ENCODE measurements around the gene RAB24. TPM values are rescaled to one million over a fixed set of nuclear protein-coding genes. Genes with fewer than 3 reads are reported as not detected.
A peak's percentile ranks its signal among the peaks of the same experiment; 100 is the strongest.

Gene RAB24
- total and polyA plus RNA-seq, 2 of the 4 experiments (the other 2 are of a cell fraction) = 18.5 to 60.8 TPM

DNA sequence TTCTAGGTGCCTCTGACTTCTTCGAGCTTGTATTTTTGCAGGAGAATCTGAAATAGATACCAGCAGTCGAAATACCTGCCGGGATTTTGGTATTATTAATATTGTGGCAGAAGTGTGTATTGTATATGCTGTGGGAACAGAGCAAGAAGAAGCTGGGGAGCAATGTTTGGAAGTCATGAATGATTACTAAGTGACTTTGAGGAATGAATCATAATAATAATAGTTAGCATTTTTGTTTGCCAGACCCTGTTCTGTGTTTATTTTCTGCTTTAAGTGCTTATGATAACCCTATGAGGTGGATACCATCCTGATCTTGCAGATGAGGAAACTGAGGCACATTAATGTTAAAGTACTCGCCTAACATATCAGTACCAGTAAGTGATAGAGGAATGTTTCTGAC lies 32.4 kb downstream of the RAB24 start:
- intact Hi-C loops (cut with micrococcal nuclease) = loop anchor here (10.0 kb wide), 1 partner anchor 156 kb away; no protein-coding TSS in a partner anchor
- no peak overlapping the region for H3K23ac ChIP-seq (ENCODE audit: low read depth, low read length)

More for the DNA sequence above, 32.4 kb downstream of the RAB24 start:
- TF ChIP-seq CHD1 (IDR thresholded peaks at IDR 0.05; ENCODE audit: low read depth, low read length) (no peak), POLR2A (IDR thresholded peaks at IDR 0.05; ENCODE audit: low read depth, low read length) (no peak), USF2 (IDR thresholded peaks at IDR 0.05; ENCODE audit: low read depth, low read length) (no peak), BHLHE40 (IDR thresholded peaks at IDR 0.05; ENCODE audit: low read depth, low read length) (no peak), NFE2L2 (IDR thresholded peaks at IDR 0.05; ENCODE audit: low read depth, low read length) (no peak), SMC3 (IDR thresholded peaks at IDR 0.05; ENCODE audit: low read depth, low read length) (no peak), RFX5 (IDR thresholded peaks at IDR 0.05; ENCODE audit: low read depth, low read length) (no peak), MAFK (IDR thresholded peaks at IDR 0.05; ENCODE audit: low read depth, low read length) (no peak), MAZ (IDR thresholded peaks at IDR 0.05; ENCODE audit: borderline replicate concordance, low read depth, low read length) (no peak)
- TF ChIP-seq, protein P1, sequence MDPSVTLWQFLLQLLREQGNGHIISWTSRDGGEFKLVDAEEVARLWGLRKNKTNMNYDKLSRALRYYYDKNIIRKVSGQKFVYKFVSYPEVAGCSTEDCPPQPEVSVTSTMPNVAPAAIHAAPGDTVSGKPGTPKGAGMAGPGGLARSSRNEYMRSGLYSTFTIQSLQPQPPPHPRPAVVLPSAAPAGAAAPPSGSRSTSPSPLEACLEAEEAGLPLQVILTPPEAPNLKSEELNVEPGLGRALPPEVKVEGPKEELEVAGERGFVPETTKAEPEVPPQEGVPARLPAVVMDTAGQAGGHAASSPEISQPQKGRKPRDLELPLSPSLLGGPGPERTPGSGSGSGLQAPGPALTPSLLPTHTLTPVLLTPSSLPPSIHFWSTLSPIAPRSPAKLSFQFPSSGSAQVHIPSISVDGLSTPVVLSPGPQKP (IDR thresholded peaks at IDR 0.05; ENCODE audit: borderline replicate concordance, low read depth, low read length) = no peak
- peaks cover 24% of the 10 kb centered on the region for H3K36me3 ChIP-seq (ENCODE audit: control insufficient read depth, insufficient read depth, low read length)
- no peak overlapping the region for H2BK120ac ChIP-seq (ENCODE audit: low read depth, low read length)
- no TSS peak for BruUV-seq (replicated peaks)
- 100% methylated on average over 1 of the region's 4 CpGs; no CpG with 5 or more reads in 1 of the 2 experiments for WGBS, 2 experiments (ENCODE audit: extremely low coverage in 2 of 2, insufficient read length in 1 of 2)
- H3K4me3 ChIP-seq (ENCODE audit: insufficient read depth, low read depth, low read length) = no peak overlapping the region
- DNase-seq (peak; percentile 18), ATAC-seq (ENCODE audit: low read depth) (peak; percentile 56)
- peaks cover 4 to 20% of the 10 kb centered on the region in 2 experiments for H3K79me1 ChIP-seq (ENCODE audit: low read depth in 1 of 2, low read length in 2 of 2)
- no peaks in the 10 kb centered on the region for H3K9me3 ChIP-seq (ENCODE audit: control insufficient read depth, insufficient read depth, low read length)
- H3K4me1 ChIP-seq (ENCODE audit: control insufficient read depth, insufficient read depth, low read length) = peaks cover 6% of the 10 kb centered on the region
- no peak overlapping the region for H4K91ac ChIP-seq (ENCODE audit: insufficient read depth, low read depth, low read length)
- H3K27me3 ChIP-seq (ENCODE audit: control insufficient read depth, insufficient read depth, low read length) = no peaks in the 10 kb centered on the region
- no peak overlapping the region for H4K5ac ChIP-seq (ENCODE audit: low read depth, low read length)
- in situ Hi-C loops (cut with MboI; ENCODE audit: low sequenced_read_pairs) = no loop called here
- H2BK15ac ChIP-seq (ENCODE audit: low read depth, low read length) = no peak overlapping the region
- no peak overlapping the region for H3K56ac ChIP-seq (ENCODE audit: extremely low read depth, insufficient read depth, low read length)
- H3K14ac ChIP-seq (replicated peaks; ENCODE audit: low read depth, low read length) = no peak overlapping the region
- H2BK20ac ChIP-seq (ENCODE audit: low read depth, low read length) = no peak overlapping the region
- peaks cover 10% of the 10 kb centered on the region for H3K9me1 ChIP-seq (ENCODE audit: insufficient read depth, low read length)
- H3K27ac ChIP-seq (ENCODE audit: insufficient read depth, low read length) = no peak overlapping the region
- CTCF ChIA-PET = interaction anchor here (0.7 kb wide), 1 partner anchor 10 kb away, joined by 3 read pairs; no protein-coding TSS in a partner anchor
- no peak overlapping the region for H3K4ac ChIP-seq (ENCODE audit: low read depth, low read length)
- dilution Hi-C loops (cut with HindIII; ENCODE audit: low sequenced_read_pairs, unreplicated experiment) = no loop called here
- no peak overlapping the region for H2AK5ac ChIP-seq (ENCODE audit: low read depth, low read length)
- H2BK5ac ChIP-seq (ENCODE audit: low read depth, low read length, poor library complexity, severe bottlenecking) = no peak overlapping the region
- no peak overlapping the region for H4K8ac ChIP-seq (ENCODE audit: low read depth in 2 of 2, low read length in 2 of 2)
- no peak overlapping the region for H3K4me2 ChIP-seq (ENCODE audit: low read depth, low read length)
- H4K20me1 ChIP-seq (ENCODE audit: insufficient read depth, low read length) = no peaks in the 10 kb centered on the region; the same call in 1 of the 2 replicates
- no peak overlapping the region for H2AFZ ChIP-seq (replicated peaks; ENCODE audit: low read length, poor library complexity)
- no peak overlapping the region for H3K9ac ChIP-seq (ENCODE audit: low read depth, low read length)
- POLR2A ChIA-PET (ENCODE audit: unreplicated experiment) = no interaction called here
- H3K18ac ChIP-seq (ENCODE audit: low read depth, low read length) = no peak overlapping the region
- H2AK9ac ChIP-seq (replicated peaks; ENCODE audit: low read depth, low read length, poor library complexity) = no peak overlapping the region
